Measurements from ENCODE around the gene DNAH8. TPM values are rescaled to one million over a fixed set of nuclear protein-coding genes. Genes with fewer than 3 reads are reported as not detected.
A peak's percentile ranks its signal among the peaks of the same experiment; 100 is the strongest.
"Not testable (repeated sequence)": the region's sequence is repeated elsewhere in the genome, so short reads cannot be mapped to it uniquely, and the experiment has no call there.

Gene DNAH8
- total RNA-seq, 1 donor from 2014 or later, result 0.03 TPM

- DNase-seq (ENCODE audit: low spot score) (no peak), ATAC-seq (no peak)
Observed at GRCh38 chr6:38882157-38882556, 167.0 kb downstream of the DNAH8 start.

- ATAC-seq (no peak), DNase-seq (ENCODE audit: low spot score) (no peak)
Observed at GRCh38 chr6:38897507-38897906, 182.4 kb downstream of the DNAH8 start.

GRCh38 chr6:38901802-38902522, 186.9 kb downstream of the DNAH8 start:
- ATAC-seq (no peak), DNase-seq (ENCODE audit: low spot score) (no peak)

- DNase-seq (ENCODE audit: low spot score) (no peak), ATAC-seq (no peak)
Observed at GRCh38 chr6:38906582-38906981, 191.5 kb downstream of the DNAH8 start.

- DNase-seq (ENCODE audit: low spot score) (no peak), ATAC-seq (no peak)
Observed at GRCh38 chr6:38907264-38907663, 192.2 kb downstream of the DNAH8 start.

- DNase-seq (ENCODE audit: low spot score) (peak; percentile 73), ATAC-seq (peak; percentile 96)
Observed at GRCh38 chr6:38909015-38909730, 194.1 kb downstream of the DNAH8 start.

- DNase-seq (ENCODE audit: low spot score) (no peak), ATAC-seq (no peak)
Observed at GRCh38 chr6:38910207-38910606, 195.1 kb downstream of the DNAH8 start.

GRCh38 chr6:38912378-38912777, 197.3 kb downstream of the DNAH8 start:
- no peak for ATAC-seq
- DNase-seq (ENCODE audit: low spot score), result no peak

GRCh38 chr6:38915205-38915925, 200.3 kb downstream of the DNAH8 start:
- no peak for DNase-seq (ENCODE audit: low spot score)
- no peak for ATAC-seq

- DNase-seq (ENCODE audit: low spot score), result not testable (repeated sequence)
Observed at GRCh38 chr6:38921540-38921939, 206.4 kb downstream of the DNAH8 start.

GRCh38 chr6:38924791-38925509, 209.8 kb downstream of the DNAH8 start:
- ATAC-seq (no peak), DNase-seq (ENCODE audit: low spot score) (no peak)

More at GRCh38 chr6:38921540-38921939, 206.4 kb downstream of the DNAH8 start:
- ATAC-seq, result not testable (repeated sequence)

GRCh38 chr6:38929560-38929959, 214.4 kb downstream of the DNAH8 start:
- DNase-seq (ENCODE audit: low spot score) (no peak), ATAC-seq (no peak)

GRCh38 chr6:38933426-38933825, 218.3 kb downstream of the DNAH8 start:
- ATAC-seq, result peak; percentile 87
- no peak for DNase-seq (ENCODE audit: low spot score)

GRCh38 chr6:38935051-38935450, 219.9 kb downstream of the DNAH8 start:
- ATAC-seq (no peak), DNase-seq (ENCODE audit: low spot score) (no peak)

- ATAC-seq (no peak), DNase-seq (ENCODE audit: low spot score) (no peak)
Observed at GRCh38 chr6:38937839-38938613, 222.9 kb downstream of the DNAH8 start.

GRCh38 chr6:38938741-38939140, 223.6 kb downstream of the DNAH8 start:
- ATAC-seq (no peak), DNase-seq (ENCODE audit: low spot score) (no peak)

- DNase-seq (ENCODE audit: low spot score) (peak; percentile 46), ATAC-seq (peak; percentile 88)
Observed at GRCh38 chr6:38942442-38942841, 227.3 kb downstream of the DNAH8 start.

GRCh38 chr6:38942965-38943364, 227.9 kb downstream of the DNAH8 start:
- DNase-seq (ENCODE audit: low spot score) (no peak), ATAC-seq (no peak)

- DNase-seq (ENCODE audit: low spot score) (no peak), ATAC-seq (no peak)
Observed at GRCh38 chr6:38943964-38944363, 228.9 kb downstream of the DNAH8 start.

- ATAC-seq, result no peak
Observed at GRCh38 chr6:38944655-38945279, 229.7 kb downstream of the DNAH8 start.

More at GRCh38 chr6:38944655-38945279, 229.7 kb downstream of the DNAH8 start:
- DNase-seq (ENCODE audit: low spot score), result no peak

Data from left lobe of liver (tissue), 2 donors.